ENCODE data around the gene EIF1.
"Not testable (repeated sequence)": the region's sequence is repeated elsewhere in the genome, so short reads cannot be mapped to it uniquely, and the experiment has no call there.

The EIF1 gene

DNA sequence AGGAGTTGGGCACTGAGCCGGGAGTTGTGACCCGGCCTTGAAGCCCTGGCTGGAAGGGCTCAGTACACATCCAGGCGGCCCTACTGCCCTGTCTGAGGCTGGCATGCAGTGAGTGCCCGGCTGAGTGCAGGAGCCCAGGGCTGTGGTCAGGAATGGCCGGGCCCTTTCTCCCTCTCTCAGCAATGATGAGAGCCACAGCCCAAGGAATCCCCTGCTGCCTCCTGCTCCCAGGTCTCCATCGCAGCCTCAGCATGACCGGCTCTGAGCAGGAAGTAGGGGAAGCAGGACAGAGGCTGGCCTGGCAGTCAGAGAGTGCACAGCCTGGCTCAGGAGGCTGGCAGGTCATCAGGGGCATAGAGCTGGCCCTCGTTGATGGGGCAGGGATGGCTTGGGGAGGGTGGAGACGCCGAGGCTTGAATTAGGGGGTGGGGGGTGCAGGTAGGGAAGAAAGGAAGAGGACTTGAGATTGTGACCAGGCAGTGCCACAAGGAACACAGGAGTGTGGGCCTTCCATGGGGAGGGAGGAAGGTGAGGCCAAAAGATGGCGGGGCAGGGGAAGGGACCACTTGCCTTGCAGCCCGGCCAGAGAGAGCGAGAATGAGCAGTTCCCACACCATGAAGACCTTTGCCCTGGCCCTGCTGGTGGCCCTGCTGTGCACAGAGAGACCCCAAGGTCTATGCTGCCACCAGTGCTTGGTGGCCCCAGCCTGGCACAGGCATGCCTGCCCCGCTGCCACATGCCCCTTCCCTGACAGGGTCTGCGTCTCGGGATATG lies 32.2 kb upstream of the EIF1 start:
- DNase-seq = no peak

- DNase-seq = no peak
Measured at GRCh38 chr17:41657176-41657754, 31.4 kb upstream of the EIF1 start.

DNA sequence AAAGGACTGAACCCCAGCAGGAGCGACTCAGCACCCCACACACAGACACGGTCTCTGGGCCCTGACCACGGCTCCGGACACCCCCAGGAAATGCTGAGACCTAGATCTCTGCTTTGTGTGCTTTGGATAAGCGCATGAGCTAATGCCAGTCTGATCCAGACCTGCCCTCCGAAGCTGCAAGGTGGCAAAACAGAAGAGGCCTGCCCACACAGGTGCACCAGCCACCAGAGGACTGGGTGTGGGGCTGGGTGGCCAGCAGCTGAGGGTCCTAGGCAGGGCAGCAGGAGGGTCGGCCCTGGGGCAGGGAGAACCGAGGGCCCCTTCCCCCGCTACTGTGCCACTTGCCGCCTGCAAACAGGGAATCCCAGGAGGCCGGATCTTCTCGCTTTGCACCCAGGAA lies 30.7 kb upstream of the EIF1 start:
- no peak for DNase-seq

DNA sequence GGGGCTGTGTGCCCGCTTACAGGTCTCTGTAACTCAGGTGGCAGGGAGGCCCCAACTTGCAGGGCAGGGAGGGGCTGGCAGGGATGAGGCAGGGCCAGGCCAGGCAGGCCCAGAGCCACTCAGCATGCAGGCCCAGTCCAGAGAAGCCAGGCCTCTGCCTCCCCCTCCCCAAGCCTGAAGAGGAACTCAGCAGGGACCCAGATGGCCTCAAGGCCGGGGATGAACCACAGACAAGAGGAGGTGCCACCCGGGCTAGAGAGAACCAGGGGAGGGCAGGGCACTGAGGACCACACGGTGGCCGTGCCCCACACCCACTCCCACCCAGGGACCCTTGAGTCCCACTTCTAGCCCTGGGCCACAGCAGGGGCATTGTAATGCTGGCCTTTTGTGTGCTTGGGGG lies 29.8 kb upstream of the EIF1 start:
- no peak for DNase-seq

- DNase-seq = no peak
Measured at GRCh38 chr17:41659427-41660212, 29.1 kb upstream of the EIF1 start.

GRCh38 chr17:41660221-41660711 lies 28.4 kb upstream of the EIF1 start:
- no peak for DNase-seq

- no peak for DNase-seq
Measured at GRCh38 chr17:41663451-41664171, 25.1 kb upstream of the EIF1 start.

- DNase-seq = no peak
Measured at GRCh38 chr17:41664172-41664457, 24.6 kb upstream of the EIF1 start.

- DNase-seq = no peak
Measured at GRCh38 chr17:41664587-41665565, 23.8 kb upstream of the EIF1 start.

- DNase-seq = peak; percentile 84 to 88
Measured at GRCh38 chr17:41665566-41666236, 23.0 kb upstream of the EIF1 start.

DNA sequence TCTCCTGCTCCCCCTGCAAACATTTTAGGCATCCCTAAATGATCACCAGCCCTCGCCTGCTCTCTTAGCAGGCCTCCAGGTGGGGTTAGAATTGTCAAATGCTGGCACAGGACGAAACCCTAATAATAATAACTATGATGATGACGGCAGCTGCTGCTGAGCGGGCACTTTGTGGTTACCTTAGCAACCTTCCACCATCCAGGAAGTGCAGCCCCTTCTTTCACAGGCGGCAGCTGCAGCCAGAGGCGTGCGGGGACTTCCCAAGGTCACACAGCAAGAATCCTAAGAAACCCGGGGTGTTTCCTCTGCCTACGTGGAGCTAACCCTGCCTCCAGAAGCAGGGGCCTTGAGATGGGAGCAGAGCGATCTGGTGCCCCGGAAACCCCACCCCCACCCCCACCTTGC lies 22.4 kb upstream of the EIF1 start:
- DNase-seq = peak; percentile 60 to 74

DNA sequence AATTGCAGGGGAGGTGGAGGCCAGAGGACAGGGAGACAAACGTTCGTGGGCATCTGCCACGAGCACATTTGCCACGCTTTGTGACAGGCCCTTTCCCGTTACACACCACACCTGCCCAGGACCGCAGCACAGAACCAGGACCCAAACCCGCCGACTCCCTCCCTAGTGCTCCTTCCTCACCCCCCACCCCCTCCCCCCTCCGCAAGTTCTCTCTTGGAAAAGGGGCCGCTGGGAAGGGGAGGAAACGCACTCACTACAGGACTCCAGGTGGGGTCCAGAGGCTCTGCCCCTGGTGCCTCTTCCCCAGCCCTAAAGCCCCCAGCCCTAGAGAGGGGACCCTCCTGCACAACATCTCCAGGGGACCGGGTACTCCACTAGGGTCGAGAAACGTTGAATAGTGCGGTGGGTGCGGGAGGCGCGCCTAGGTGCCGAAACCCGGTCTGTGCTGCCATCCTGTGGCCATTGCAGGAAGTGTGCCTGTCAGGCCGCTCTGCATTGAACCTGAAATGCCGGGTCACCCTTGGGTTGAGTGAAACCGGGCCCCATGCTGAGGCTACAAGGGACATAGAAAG lies 21.9 kb upstream of the EIF1 start:
- DNase-seq = peak; percentile 83 to 89

DNA sequence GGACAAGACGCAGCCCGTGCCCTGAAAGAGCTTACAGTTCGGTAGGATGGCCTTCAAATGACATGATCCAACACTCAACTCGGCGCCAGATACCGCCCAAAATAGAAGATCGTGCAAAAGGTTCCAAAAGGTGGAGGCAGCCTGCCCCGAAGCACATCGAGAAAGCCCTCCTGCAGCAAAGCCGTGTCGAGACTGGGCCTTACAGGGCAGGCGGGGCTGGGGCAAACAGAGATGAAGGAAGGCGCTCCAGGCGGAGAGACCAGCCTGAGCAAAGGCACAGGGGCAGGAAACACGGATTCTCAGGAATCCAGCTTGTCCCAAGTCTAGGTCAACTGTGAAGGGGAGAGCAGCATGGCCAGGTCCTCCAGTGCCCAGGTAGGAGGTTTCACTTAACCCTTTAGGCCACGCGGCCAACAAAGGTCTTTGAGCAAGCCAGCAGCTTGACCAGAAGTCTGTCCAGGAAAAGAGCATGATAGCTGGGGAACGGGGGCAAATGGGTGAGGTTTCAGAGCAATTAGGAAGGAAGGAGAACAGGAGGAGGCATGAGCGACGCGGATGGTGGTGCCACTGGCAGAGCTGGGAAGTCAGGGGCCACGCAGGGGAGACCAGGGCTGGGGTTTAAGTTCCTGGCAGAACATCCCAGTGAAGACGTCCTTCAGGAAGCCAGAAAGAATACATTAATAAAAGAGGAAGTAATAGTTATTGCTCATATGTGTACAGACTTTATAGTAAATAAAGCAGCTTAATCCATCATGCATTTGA lies 21.2 kb upstream of the EIF1 start:
- DNase-seq = no peak

DNA sequence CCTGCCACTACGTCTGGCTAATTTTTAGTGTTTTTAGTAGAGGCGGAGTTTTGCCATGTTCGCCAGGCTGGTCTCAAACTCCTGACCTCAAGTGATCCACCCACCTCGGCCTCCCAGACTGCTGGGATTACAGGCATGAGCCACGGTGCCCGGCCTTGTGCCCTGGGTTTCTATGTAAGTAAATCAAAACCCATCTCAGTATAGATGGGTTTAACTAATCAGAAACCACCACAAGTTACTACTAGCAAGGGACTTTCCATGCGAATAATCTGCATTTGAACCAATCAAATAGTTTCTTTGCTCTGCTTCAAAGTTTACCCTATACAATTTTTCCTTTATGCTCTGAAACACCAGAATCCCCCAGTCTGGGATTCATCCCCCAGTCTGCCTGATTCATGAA lies 16.5 kb upstream of the EIF1 start:
- no peak for DNase-seq

- not testable (repeated sequence) for DNase-seq
Measured at GRCh38 chr17:41675157-41676057, 13.3 kb upstream of the EIF1 start.

GRCh38 chr17:41676058-41676419 lies 12.6 kb upstream of the EIF1 start:
- DNase-seq = no peak

DNA sequence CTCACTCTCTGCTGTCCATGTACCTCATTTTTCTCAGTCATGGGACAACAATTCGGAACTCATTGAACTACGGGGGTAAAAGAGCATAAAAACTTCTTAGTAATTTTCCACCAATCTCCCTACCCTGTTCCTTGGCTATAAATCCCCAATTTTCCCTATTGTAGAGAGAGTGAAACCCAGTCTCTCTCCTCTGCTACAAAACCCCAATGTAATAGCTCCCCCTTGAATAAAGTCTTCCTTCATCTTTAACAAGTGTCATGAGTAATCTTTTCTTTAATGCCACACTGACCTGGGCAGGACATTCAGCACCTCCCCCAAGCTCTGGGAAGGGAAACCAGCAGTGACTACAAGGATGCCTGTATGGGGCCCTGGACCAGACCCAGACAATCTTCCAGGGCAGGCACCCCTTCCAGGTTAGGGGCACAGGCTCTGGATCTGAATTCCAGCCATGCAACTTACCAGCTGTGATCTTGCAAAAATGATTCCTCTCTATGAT lies 10.2 kb upstream of the EIF1 start:
- no peak for DNase-seq

DNA sequence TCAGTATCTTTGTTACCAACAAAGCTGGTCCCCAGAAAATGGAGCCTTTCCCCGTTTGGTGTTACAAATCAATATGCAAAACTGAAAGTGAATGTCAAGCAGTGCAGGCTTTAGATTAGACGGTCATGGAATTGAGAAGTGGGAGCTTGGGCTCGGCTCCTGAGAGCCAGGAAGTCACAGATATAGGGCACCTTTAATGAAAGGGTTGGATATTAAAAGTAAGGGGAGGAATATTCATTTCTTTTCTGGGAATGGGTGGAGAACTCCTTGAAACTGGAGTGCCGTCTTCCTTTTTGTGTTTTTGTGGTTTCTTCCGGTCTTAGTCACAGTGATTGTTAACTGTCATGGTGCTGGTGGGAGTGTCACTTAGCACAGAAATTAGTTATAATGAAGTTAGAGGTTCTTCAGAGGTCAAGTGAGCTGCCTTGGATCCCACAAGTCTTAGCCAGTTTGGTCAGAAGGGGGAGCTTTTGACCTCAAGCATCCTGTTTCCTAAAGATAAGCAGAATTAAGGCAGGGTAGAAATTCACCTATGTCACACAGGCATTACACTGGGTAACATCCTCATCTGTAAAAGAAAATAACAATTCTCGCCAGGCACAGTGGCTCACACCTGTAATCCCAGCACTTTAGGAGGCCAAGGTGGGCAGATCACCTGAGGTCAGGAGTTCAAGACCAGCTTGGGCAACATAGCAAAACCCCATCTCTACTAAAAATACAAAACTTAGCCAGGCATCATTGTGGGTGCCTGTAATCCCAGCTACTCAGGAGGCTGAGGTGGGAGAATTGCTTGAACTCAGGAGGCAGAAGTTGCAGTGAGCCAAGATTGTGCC lies 9.6 kb upstream of the EIF1 start:
- peak; percentile 57 to 64 for DNase-seq

Data from activated CD4-positive, alpha-beta T cell treated with anti-CD3 and anti-CD28 coated beads for 4 hours (primary cell).